ENCODE data around the gene PPP2R2C.

PPP2R2C gene

DNA sequence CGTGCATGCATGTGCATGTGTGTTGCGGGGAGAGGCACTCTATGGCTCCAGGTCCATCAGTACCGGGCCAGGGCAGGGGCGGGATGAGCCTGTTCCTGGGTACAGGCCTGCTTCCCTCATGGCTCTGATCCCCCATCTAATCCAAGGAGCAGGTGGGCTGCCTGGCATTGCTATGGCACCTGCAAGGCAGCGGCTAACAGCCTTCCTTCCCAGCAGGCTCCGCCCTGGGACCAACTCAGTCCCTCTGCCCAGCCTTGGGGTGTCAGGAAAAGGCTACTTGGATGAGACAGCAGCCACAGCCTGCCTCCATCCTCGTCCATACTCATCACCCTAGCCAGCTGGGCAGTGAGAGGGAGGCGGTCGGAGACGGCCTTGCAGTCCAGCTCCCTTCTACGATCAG, 46.5 kb downstream of the PPP2R2C start:
- no peak for DNase-seq (ENCODE audit: low spot score)
- TF ChIP-seq, protein P1, sequence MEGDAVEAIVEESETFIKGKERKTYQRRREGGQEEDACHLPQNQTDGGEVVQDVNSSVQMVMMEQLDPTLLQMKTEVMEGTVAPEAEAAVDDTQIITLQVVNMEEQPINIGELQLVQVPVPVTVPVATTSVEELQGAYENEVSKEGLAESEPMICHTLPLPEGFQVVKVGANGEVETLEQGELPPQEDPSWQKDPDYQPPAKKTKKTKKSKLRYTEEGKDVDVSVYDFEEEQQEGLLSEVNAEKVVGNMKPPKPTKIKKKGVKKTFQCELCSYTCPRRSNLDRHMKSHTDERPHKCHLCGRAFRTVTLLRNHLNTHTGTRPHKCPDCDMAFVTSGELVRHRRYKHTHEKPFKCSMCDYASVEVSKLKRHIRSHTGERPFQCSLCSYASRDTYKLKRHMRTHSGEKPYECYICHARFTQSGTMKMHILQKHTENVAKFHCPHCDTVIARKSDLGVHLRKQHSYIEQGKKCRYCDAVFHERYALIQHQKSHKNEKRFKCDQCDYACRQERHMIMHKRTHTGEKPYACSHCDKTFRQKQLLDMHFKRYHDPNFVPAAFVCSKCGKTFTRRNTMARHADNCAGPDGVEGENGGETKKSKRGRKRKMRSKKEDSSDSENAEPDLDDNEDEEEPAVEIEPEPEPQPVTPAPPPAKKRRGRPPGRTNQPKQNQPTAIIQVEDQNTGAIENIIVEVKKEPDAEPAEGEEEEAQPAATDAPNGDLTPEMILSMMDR (IDR thresholded peaks at IDR 0.05) = no peak
- no peak overlapping the region for H3K27ac ChIP-seq
- H3K4me3 ChIP-seq = no peak overlapping the region

DNA sequence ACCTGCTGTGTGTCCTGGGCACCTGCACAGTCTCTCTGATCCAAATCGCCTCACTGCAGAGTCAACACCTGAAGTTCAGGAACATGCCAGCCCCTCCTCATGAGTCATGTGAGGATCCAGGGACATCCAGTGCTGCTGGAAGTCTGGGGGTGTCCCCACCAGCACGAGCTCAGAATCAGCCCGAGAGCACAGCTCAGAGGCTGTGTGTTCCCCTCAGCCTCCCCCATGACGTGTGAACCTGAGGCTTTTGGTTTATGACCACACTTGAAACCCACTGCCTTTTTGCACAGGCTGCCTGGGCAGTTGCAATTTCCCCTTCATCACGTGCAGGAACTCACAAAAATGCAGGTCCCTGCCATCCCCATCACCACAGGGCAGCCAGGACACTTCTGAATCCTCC, 47.1 kb downstream of the PPP2R2C start:
- no peak for DNase-seq (ENCODE audit: low spot score)
- Histone ChIP-seq H3K4me3 (no peak overlapping the region), H3K27ac (no peak overlapping the region)
- TF ChIP-seq, protein P1 (IDR thresholded peaks at IDR 0.05) = no peak

DNA sequence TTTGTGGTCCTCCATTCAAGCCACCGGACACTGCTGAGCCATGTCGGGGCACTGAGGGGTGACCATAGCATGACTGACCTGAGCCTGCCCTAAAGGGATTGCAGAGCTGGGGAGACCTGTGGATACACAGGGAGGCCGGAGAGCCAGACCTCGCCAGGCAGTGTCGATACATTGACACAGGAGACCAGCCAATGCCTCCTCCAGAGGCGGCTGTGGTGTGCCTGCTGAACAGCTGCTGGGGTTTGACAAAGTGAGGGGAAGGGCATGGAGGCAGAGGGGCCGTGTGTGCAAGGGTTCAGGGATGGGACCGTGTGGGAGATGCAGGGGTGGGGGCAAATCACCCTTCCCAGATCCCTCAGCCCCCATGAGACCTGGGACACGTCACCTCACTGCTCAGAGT, 48.0 kb downstream of the PPP2R2C start:
- Histone ChIP-seq H3K4me3 (no peak overlapping the region), H3K27ac (no peak overlapping the region)
- DNase-seq (ENCODE audit: low spot score) = no peak
- TF ChIP-seq, protein P1 (IDR thresholded peaks at IDR 0.05) = no peak

DNA sequence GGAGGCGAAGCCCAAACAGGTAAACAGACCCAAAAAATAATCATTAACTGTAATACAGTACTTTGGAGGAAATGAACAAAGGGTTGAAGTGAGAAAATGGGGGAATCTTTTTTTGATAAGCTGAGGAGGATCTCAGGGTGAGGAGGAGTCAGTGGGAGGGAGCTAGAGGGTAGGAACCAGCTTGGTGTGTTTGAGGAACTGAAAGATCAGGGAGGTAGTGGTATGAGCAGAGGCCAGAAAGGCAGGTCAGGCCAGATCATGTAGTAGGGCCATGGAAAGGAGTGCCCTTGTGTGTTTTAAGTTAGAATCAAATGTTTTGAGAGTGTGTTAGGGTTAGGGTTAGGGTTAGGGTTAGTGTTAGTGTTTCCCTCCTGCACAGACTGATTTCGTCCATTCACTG, 48.8 kb downstream of the PPP2R2C start:
- TF ChIP-seq, protein P1 (IDR thresholded peaks at IDR 0.05) = no peak

DNA sequence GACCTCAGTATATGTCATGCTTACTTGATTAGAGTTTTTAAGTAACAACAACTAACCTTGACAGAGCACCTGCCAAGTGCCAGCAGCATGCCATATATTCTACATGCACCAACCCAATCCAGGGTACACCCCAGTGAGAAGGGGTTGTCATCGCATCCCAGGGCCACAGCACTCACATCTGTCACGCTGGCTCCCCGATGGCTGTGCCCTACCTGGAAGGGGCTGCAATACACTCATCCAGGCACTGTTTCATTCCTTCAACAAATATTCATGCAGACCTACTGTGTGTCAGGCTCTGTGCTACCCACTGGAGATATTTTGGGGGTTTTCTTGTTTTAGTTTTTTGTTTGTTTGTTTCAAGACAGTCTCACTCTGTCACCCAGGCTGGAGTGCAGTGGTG, 49.5 kb downstream of the PPP2R2C start:
- no peak overlapping the region for H3K27ac ChIP-seq
- no peak overlapping the region for H3K4me3 ChIP-seq
- DNase-seq (ENCODE audit: low spot score) = no peak
- TF ChIP-seq, protein P1 (IDR thresholded peaks at IDR 0.05) = no peak

More for the DNA sequence above, 48.8 kb downstream of the PPP2R2C start:
- no peak overlapping the region for H3K27ac ChIP-seq
- no peak for DNase-seq (ENCODE audit: low spot score)
- no peak overlapping the region for H3K4me3 ChIP-seq

DNA sequence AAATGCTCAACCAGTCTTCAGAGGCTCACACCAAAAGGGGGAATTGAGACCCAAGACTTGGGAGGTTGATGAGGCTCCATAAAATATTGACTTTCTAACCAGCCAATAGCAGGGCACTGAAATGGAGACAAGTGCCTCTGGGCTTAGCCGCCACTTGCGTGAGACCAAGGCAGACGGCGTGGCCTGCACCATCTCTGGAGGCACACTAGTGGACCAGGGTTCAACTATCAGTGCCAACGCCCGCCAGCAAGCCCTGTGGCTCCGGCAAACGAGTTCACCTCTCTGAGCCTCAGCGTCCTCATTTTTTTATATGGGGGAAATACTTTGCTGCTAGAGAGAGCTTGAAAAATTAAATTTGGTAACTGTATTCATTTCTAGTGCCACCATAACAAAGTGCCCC, 50.3 kb downstream of the PPP2R2C start:
- Histone ChIP-seq H3K27ac (no peak overlapping the region), H3K4me3 (no peak overlapping the region)
- no peak for DNase-seq (ENCODE audit: low spot score)
- TF ChIP-seq, protein P1 (IDR thresholded peaks at IDR 0.05) = no peak

DNA sequence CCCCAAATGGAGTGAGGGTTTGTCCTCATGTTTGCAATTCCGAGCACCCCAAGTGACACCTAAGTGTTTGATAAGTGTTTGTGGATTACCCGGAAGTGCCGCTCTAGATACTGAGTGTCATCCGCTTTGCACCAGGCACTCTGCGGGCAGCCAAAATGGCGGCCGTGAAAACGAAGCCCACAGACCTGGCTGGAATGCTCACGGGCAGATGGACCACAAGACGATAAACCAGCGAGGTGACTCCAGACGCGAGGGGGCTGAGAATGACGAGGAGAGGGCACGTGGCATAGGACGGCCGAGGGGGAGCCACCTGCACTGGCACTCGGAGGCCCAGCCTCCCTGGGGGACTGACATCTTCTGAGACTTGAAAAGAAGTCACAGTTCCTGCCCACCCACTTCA, 51.0 kb downstream of the PPP2R2C start:
- no peak for DNase-seq (ENCODE audit: low spot score)
- H3K4me3 ChIP-seq = no peak overlapping the region
- TF ChIP-seq, protein P1 (IDR thresholded peaks at IDR 0.05) = no peak
- H3K27ac ChIP-seq = no peak overlapping the region
